GM06990 (cell line): Measurements from ENCODE around the gene XYLT1.

Experiments
- DNase-seq: peaks from one replicate; pipeline ENCODE4 v3.0.0-alpha.2; 2011; ENCODE audit not compliant: insufficient read length; ENCODE audit errors: extremely low read depth
- H3K27me3 ChIP-seq: replicated peaks from 2 replicates; pipeline ENCODE4 v1.6.0; 2011; ENCODE audit warnings: low read length; ENCODE audit not compliant: control insufficient read depth, insufficient read depth
- H3K36me3 ChIP-seq: 2 replicates; pipeline ENCODE4 v1.5.1; 2011; ENCODE audit warnings: low read length; ENCODE audit not compliant: control insufficient read depth, insufficient read depth
- H3K4me3 ChIP-seq: replicated peaks from 2 replicates; pipeline ENCODE4 v1.5.1; 2011; ENCODE audit warnings: low read depth, mild to moderate bottlenecking, control low read depth, low read length
- TF ChIP-seq, protein P1 (sequence below): IDR thresholded peaks from 2 replicates; pipeline ENCODE4 v1.5.1; 2011; ENCODE audit warnings: low read length, control low read depth, mild to moderate bottlenecking, inconsistent platforms; ENCODE audit not compliant: insufficient read depth, poor library complexity, severe bottlenecking

The XYLT1 gene

DNA sequence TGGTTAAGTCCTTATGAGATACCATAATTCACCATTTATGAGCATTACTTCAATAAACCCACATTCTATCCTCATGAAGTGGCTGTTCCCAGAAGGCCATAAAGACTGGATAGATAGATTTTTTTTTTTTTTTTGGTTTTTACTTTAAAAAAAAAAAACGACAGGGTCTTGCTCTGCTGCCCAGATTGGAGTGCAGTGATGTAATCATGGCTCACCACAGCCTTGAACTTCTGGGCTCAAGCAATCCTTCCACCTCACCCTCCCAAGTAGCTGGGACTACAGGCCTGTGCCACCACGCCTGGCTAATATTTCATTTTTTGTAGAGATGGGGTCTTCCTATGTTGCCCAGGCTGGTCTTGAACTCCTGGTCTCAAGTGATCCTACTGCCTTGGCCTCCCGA, 102.3 kb downstream of the XYLT1 start:
- TF ChIP-seq, protein P1, sequence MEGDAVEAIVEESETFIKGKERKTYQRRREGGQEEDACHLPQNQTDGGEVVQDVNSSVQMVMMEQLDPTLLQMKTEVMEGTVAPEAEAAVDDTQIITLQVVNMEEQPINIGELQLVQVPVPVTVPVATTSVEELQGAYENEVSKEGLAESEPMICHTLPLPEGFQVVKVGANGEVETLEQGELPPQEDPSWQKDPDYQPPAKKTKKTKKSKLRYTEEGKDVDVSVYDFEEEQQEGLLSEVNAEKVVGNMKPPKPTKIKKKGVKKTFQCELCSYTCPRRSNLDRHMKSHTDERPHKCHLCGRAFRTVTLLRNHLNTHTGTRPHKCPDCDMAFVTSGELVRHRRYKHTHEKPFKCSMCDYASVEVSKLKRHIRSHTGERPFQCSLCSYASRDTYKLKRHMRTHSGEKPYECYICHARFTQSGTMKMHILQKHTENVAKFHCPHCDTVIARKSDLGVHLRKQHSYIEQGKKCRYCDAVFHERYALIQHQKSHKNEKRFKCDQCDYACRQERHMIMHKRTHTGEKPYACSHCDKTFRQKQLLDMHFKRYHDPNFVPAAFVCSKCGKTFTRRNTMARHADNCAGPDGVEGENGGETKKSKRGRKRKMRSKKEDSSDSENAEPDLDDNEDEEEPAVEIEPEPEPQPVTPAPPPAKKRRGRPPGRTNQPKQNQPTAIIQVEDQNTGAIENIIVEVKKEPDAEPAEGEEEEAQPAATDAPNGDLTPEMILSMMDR: no peak
- no peak for DNase-seq
- Histone ChIP-seq H3K36me3 (no peaks in the 10 kb centered on the region), H3K4me3 (no peak overlapping the region), H3K27me3 (no peaks in the 10 kb centered on the region)

DNA sequence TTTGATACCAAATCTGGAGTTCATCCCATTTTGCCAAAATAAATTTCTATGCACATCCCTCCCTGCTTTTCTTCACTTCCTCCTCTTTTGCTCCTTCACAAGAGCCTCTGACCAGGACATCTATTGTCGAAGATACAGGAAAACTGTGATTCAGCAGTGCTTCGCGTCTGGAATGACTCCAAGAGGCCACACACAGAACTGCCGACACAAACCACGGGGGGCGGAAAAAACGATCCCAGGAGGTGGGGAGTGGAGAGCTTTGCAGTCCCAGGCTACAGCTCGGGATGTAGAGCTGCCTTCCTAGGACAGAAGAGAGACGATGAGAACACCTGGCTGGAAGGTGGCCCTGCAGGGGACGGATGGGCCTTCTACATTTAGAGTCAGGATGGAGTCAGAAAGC, 102.8 kb downstream of the XYLT1 start:
- Histone ChIP-seq H3K4me3 (no peak overlapping the region), H3K36me3 (no peaks in the 10 kb centered on the region), H3K27me3 (no peaks in the 10 kb centered on the region)
- TF ChIP-seq, protein P1: no peak
- DNase-seq: no peak

DNA sequence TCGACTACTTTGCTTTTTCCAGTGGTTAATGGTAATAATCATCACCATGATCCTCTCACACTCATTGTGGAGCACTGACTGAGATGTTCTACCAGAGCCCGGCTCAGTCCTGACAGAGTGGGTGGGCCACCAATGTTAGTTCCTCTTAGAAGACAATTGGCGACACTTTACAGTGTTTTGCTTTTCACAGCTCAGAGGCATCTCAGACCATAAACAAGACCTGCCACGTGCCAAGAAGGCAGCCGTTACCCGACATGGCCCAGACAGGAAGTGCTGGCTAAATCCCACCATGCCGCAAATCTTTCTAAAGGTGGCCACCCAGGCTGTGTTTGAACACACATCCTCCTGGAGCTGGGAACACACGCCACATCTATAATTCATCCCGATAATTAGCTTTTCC, 103.7 kb downstream of the XYLT1 start:
- H3K4me3 ChIP-seq: no peak overlapping the region
- TF ChIP-seq, protein P1: no peak
- no peak for DNase-seq
- no peaks in the 10 kb centered on the region for H3K36me3 ChIP-seq
- H3K27me3 ChIP-seq: no peaks in the 10 kb centered on the region

DNA sequence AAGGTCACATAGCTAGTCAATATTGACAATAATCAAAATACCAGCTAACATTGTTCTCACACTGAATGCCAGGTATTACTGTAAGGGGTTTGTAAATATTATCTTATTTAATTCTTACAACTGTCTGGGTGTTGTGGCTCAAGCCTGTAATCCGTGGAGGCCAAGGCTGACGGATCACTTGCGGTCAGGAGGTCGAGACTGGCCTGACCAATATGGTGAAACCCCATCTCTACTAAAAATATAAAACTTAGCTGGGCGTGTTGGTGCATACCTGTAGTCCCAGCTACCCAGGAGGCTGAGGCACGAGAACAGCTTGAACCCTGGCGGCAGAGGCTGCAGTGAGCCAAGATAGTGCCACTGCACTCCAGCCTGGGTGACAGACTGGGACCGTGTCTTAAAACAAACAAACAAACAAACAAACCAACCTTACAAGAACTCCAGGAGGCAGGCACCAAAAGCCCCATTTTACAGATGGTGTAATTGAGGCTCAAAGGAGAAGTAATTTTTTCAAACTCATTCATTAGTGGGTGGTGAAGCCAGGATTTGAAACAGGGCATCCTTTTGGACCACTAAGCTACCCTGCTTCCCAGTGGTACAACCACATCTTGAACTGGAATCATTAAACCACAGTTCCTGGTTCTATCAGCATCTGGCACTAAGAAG, 104.3 kb downstream of the XYLT1 start:
- Histone ChIP-seq H3K4me3 (no peak overlapping the region), H3K27me3 (no peaks in the 10 kb centered on the region), H3K36me3 (no peaks in the 10 kb centered on the region)
- TF ChIP-seq, protein P1: no peak
- DNase-seq: no peak

DNA sequence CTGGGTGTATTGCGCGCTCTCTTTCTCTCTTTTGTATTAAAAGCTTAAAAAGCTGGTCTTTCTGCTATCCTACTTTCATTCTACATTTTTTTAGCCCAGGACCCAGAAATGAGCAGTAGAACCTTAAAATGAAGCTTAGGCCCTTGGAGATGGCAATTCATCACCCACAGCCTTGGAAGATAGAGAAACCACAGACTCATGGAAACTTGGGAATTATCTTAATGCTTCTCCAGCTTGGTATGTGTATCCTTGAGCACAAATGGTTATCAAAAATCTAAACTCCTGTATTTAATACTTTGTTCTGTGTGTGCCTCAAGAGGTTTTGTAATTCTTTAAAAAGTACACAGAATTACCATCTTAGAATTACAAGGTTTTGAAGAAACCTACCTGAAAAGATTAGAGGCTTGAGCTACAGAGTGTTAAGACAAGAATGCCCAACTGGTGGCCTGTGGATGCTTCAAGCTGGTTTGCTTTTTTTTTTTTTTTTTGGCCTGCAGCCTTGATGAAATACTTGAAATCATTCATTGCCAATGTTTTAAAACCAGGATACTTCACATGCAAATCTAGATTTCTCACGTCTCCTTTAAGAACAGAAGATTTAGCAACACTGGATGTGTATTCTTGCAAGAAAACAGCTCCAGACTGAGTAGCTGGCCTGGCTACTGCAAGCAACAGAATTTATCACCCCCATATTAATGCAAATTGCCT, 105.0 kb downstream of the XYLT1 start:
- no peak for DNase-seq
- Histone ChIP-seq H3K4me3 (no peak overlapping the region), H3K27me3 (no peaks in the 10 kb centered on the region; the same call in 1 of the 2 replicates), H3K36me3 (no peaks in the 10 kb centered on the region)
- TF ChIP-seq, protein P1: no peak
